ENCODE results near the gene EBF3.

EBF3 gene

GRCh38 chr10:129910861-129911260 lies 53.2 kb downstream of the EBF3 start:
- no peak for DNase-seq

GRCh38 chr10:129909531-129910256 lies 54.4 kb downstream of the EBF3 start:
- DNase-seq, result no peak

- no peak for DNase-seq
These were observed 55.0 kb downstream of the EBF3 start for GRCh38 chr10:129909080-129909479.

- no peak for DNase-seq
These were observed 55.7 kb downstream of the EBF3 start for GRCh38 chr10:129908406-129908805.

- no peak for DNase-seq
These were observed 58.5 kb downstream of the EBF3 start for GRCh38 chr10:129905553-129905952.

GRCh38 chr10:129904323-129904722 lies 59.8 kb downstream of the EBF3 start:
- DNase-seq, result no peak

GRCh38 chr10:129901389-129902006 lies 62.6 kb downstream of the EBF3 start:
- DNase-seq, result no peak

- no peak for DNase-seq
These were observed 63.2 kb downstream of the EBF3 start for GRCh38 chr10:129900825-129901224.

- no peak for DNase-seq
These were observed 64.6 kb downstream of the EBF3 start for GRCh38 chr10:129899276-129900130.

GRCh38 chr10:129898706-129899268 lies 65.3 kb downstream of the EBF3 start:
- DNase-seq, result no peak

GRCh38 chr10:129897871-129898626 lies 66.0 kb downstream of the EBF3 start:
- no peak for DNase-seq

GRCh38 chr10:129896860-129897200 lies 67.2 kb downstream of the EBF3 start:
- no peak for DNase-seq

GRCh38 chr10:129896136-129896859 lies 67.8 kb downstream of the EBF3 start:
- no peak for DNase-seq

GRCh38 chr10:129895811-129896135 lies 68.3 kb downstream of the EBF3 start:
- DNase-seq, result no peak

GRCh38 chr10:129894698-129895097 lies 69.4 kb downstream of the EBF3 start:
- DNase-seq, result no peak

- no peak for DNase-seq
These were observed 70.7 kb downstream of the EBF3 start for GRCh38 chr10:129893104-129894089.

- no peak for DNase-seq
These were observed 71.5 kb downstream of the EBF3 start for GRCh38 chr10:129892548-129893052.

- DNase-seq, result no peak
These were observed 72.3 kb downstream of the EBF3 start for GRCh38 chr10:129891806-129892205.

GRCh38 chr10:129890170-129890569 lies 73.9 kb downstream of the EBF3 start:
- DNase-seq, result no peak

GRCh38 chr10:129888784-129889616 lies 75.1 kb downstream of the EBF3 start:
- DNase-seq, result peak in 1 of 2 donors; percentile 23
